Tibial artery (tissue), 4 donors: ENCODE results near the gene RBM39.

Experiments used
- DNase-seq, 2 donors: peaks; one replicate each; pipeline ENCODE4 v3.0.0-alpha.2; 2019
- H3K27ac ChIP-seq, 2 donors: fragments of 200-600 bp; sonication (generic) in 1 of 2; 1 replicate in 1 of 2; 2 replicates in 1 of 2; pipeline ENCODE4 v1.5.1; 2018 to 2019; ENCODE audit warnings: mild to moderate bottlenecking in 1 of 2
- H3K27me3 ChIP-seq, 2 donors: fragments of 200-600 bp; sonication (generic) in 1 of 2; one replicate each; pipeline versions ENCODE4 v1.5.1 to v1.6.0; 2016 to 2019
- H3K36me3 ChIP-seq, 3 donors: fragments of 200-600 bp; sonication (generic) in 2 of 3; one replicate each; pipeline ENCODE4 v1.5.1; 2016 to 2019; ENCODE audit warnings: mild to moderate bottlenecking in 2 of 3
- H3K4me1 ChIP-seq, 4 donors: fragments of 200-600 bp; sonication (generic) in 2 of 4; 1 replicate in 3 of 4; 2 replicates in 1 of 4; pipeline ENCODE4 v1.5.1; 2016 to 2019
- H3K4me3 ChIP-seq, 2 donors: fragments of 200-600 bp; sonication (generic) in 1 of 2; 1 replicate in 1 of 2; 2 replicates in 1 of 2; pipeline ENCODE4 v1.5.1; 2018 to 2019; ENCODE audit warnings: mild to moderate bottlenecking in 2 of 2
- H3K9me3 ChIP-seq, 3 donors: fragments of 200-600 bp; sonication (generic) in 1 of 3; one replicate each; pipeline ENCODE4 v1.5.1; 2016 to 2019
- CTCF ChIP-seq, 2 experiments: fragments of 200-600 bp in 1 of 2; fragments of 450-650 bp in 1 of 2; IDR thresholded peaks; one replicate each; pipeline ENCODE4 v1.5.1; 2017 to 2019; ENCODE audit warnings: antibody characterized with exemption in 2 of 2, mild to moderate bottlenecking in 1 of 2, moderate library complexity in 1 of 2
- intact Hi-C: fragments of 100-400 bp; cut with DNase I; formaldehyde crosslinking; loops from one replicate; pipeline ENCODE4 v1.15.0; 2023; ENCODE audit warnings: low total_unique reads

Gene RBM39

DNA sequence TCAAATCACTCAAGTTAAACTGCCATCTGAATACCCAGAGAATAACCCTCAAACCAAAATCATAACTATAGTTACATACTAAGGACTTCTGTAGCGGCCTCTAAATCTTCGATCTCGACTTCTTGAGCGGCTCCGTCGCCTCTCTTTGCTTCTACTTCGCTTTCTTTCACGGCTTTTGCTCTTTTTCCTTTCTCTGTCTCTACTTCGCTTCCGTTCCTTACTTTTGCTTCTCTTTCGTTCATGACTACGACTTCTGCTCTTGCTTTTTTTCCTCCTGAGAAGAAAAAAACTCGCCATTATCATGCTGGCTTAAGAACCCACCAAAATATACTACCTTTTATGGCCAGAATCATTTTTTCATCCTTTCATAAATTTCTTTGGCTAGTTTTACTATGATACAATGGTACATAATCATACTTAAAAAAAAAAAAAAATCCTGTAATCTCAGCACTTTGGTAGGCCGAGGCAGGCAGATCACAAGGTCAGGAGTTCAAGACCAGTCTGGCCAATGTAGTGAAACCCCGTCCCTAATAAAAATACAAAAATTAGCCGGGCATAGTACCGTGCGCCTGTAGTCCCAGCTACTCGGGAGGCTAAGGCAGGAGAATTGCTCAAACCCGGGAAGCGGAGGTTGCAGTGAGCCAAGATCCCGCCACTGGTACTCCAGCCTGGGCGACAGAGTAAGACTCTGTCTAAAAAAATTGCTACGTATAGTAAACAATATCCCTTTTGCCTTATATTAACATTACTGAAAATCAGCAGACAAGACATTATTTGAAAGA lies 10.0 kb downstream of the RBM39 start:
- Histone ChIP-seq H3K27me3 (no peaks in the 10 kb centered on the region), H3K4me1 (peaks cover 0 to 86% (median 53%) of the 10 kb centered on the region in 4 donors), H3K27ac (no peak overlapping the region), H3K4me3 (no peak overlapping the region), H3K36me3 (peaks cover 98 to 100% (median 99%) of the 10 kb centered on the region in 3 donors), H3K9me3 (no peaks in the 10 kb centered on the region)
- intact Hi-C loops = no loop called here
- no peak for TF ChIP-seq CTCF (IDR thresholded peaks at IDR 0.05)
- DNase-seq = no peak

GRCh38 chr20:35731469-35731788 lies 10.6 kb downstream of the RBM39 start:
- H3K27ac ChIP-seq = no peak overlapping the region
- no peak for TF ChIP-seq CTCF (IDR thresholded peaks at IDR 0.05)
- H3K4me1 ChIP-seq = peaks cover 0 to 80% (median 50%) of the 10 kb centered on the region in 4 donors
- no peak overlapping the region for H3K4me3 ChIP-seq
- H3K27me3 ChIP-seq = no peaks in the 10 kb centered on the region
- intact Hi-C loops = no loop called here
- DNase-seq = no peak
- peaks cover 98 to 100% (median 99%) of the 10 kb centered on the region in 3 donors for H3K36me3 ChIP-seq
- no peaks in the 10 kb centered on the region for H3K9me3 ChIP-seq

- peaks cover 98 to 100% (median 99%) of the 10 kb centered on the region in 3 donors for H3K36me3 ChIP-seq
- peaks cover 0 to 74% (median 46%) of the 10 kb centered on the region in 4 donors for H3K4me1 ChIP-seq
- no peak for DNase-seq
These were observed 11.2 kb downstream of the RBM39 start for GRCh38 chr20:35730583-35731468.

DNA sequence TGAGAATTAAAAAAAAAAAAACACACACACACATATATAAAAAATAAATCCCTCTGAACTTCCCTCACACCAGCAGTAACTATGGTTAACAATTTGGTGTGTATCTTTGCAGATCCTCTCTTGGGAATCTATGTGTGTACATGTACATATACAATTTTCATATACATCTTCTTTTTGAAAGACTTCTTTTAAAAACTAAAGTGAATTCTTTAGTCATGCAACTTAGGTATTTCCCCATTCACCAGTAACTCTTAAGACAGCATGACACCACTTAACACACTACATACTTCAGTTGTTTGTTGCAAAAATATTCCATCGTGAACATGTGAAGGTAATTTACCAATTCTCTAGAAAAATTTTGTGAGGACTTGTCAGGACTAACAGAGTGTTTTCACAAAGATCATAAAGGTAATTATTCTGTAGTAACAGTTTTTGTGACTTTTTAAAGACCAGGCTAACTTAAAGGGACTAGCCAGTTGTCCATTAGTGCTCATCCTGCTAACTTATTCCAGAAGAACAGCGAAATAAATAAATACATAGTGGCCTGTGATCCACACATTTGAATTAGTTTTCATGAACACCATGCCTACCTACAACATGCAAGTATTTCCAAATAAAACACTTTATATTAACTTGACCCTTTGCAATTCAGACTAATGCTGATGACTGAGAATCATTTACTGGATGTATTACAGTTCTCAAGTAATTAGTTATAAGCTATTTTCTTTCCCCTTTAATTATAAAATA lies 12.1 kb downstream of the RBM39 start:
- no peak overlapping the region for H3K4me3 ChIP-seq
- intact Hi-C loops = no loop called here
- peaks cover 98 to 100% (median 99%) of the 10 kb centered on the region in 3 donors for H3K36me3 ChIP-seq
- H3K27ac ChIP-seq = no peak overlapping the region
- no peak for DNase-seq
- H3K27me3 ChIP-seq = no peaks in the 10 kb centered on the region
- H3K4me1 ChIP-seq = peaks cover 0 to 66% (median 40%) of the 10 kb centered on the region in 4 donors
- TF ChIP-seq CTCF (IDR thresholded peaks at IDR 0.05) = no peak
- H3K9me3 ChIP-seq = no peaks in the 10 kb centered on the region

More at GRCh38 chr20:35730583-35731468, 11.2 kb downstream of the RBM39 start:
- Histone ChIP-seq H3K27ac (no peak overlapping the region), H3K27me3 (no peaks in the 10 kb centered on the region), H3K9me3 (no peaks in the 10 kb centered on the region), H3K4me3 (no peak overlapping the region)
- intact Hi-C loops = no loop called here
- TF ChIP-seq CTCF (IDR thresholded peaks at IDR 0.05) = no peak

DNA sequence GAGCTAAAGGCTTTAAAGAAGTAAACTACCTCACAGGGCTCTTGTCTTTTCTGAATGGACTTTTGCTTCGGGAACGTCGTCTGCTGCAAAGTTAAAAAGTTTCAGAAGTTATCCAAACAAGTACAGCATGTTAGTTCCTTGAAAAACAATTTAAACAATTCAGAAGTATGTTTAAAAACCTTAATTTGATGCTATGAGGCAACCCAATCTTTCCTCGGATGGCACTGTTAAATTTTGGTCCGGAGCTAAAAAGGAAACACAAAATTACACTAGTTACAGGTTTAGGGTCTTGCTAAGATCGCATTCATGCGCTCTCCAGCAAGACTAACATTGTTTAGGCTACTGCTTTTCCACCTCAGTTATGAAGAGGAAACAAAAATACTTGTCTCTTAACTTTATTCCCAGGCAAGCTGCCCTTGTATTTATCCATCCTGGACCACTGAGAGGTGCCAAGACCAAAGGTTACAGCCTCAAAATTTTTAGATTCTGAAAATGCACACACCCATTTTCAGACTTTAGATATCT lies 12.7 kb downstream of the RBM39 start:
- intact Hi-C loops = no loop called here
- no peak overlapping the region for H3K4me3 ChIP-seq
- H3K9me3 ChIP-seq = no peaks in the 10 kb centered on the region
- DNase-seq = no peak
- H3K4me1 ChIP-seq = peaks cover 0 to 59% (median 35%) of the 10 kb centered on the region in 4 donors
- peaks cover 98 to 100% (median 100%) of the 10 kb centered on the region in 3 donors for H3K36me3 ChIP-seq
- TF ChIP-seq CTCF (IDR thresholded peaks at IDR 0.05) = no peak
- H3K27me3 ChIP-seq = no peaks in the 10 kb centered on the region
- H3K27ac ChIP-seq = no peak overlapping the region
